Uterus (tissue), 4 donors: ENCODE results near the gene COL4A4. TPM values are rescaled to one million over a fixed set of nuclear protein-coding genes. Genes with fewer than 3 reads are reported as not detected.

Experiments
- DNase-seq, 2 donors: peaks; one replicate each; pipeline ENCODE4 v3.0.0-alpha.2; 2019 to 2020
- H3K27ac ChIP-seq, 2 donors: fragments of 200-600 bp; sonication (generic); 1 replicate in 1 of 2; 2 replicates in 1 of 2; pipeline ENCODE4 v1.5.1; 2016 to 2018
- H3K27me3 ChIP-seq, 2 donors: fragments of 200-600 bp; sonication (generic); one replicate each; pipeline ENCODE4 v1.5.1; 2018 to 2019; ENCODE audit warnings: control low read depth in 1 of 2
- H3K36me3 ChIP-seq, 2 donors: fragments of 200-600 bp; sonication (generic); one replicate each; pipeline ENCODE4 v1.5.1; 2019; ENCODE audit warnings: control low read depth in 1 of 2
- H3K4me1 ChIP-seq, 2 donors: fragments of 200-600 bp; sonication (generic); one replicate each; pipeline ENCODE4 v1.5.1; 2018 to 2019; ENCODE audit warnings: control low read depth in 1 of 2
- H3K4me3 ChIP-seq, 2 donors: fragments of 200-600 bp; sonication (generic); 1 replicate in 1 of 2; 2 replicates in 1 of 2; pipeline ENCODE4 v1.5.1; 2018 to 2019; ENCODE audit warnings: mild to moderate bottlenecking in 1 of 2
- H3K9me3 ChIP-seq, 2 donors: fragments of 200-600 bp; sonication (generic); one replicate each; pipeline ENCODE4 v1.5.1; 2019; ENCODE audit warnings: control low read depth in 1 of 2
- CTCF ChIP-seq, 4 experiments: fragments of 200-600 bp in 2 of 4; fragments of 450-650 bp in 2 of 4; sonication (generic) in 2 of 4; IDR thresholded peaks; one replicate each; pipeline ENCODE4 v1.5.1; 2016 to 2019; ENCODE audit warnings: antibody characterized with exemption in 4 of 4, mild to moderate bottlenecking in 2 of 4, moderate library complexity in 1 of 4
- POLR2A ChIP-seq, 2 donors: fragments of 450-650 bp; IDR thresholded peaks; one replicate each; pipeline ENCODE4 v1.6.1; 2016; ENCODE audit warnings: antibody characterized with exemption in 2 of 2, mild to moderate bottlenecking in 1 of 2, moderate library complexity in 1 of 2
- intact Hi-C: fragments of 100-400 bp; cut with DNase I; formaldehyde crosslinking; loops from one replicate; pipeline ENCODE4 v1.15.1; 2023; ENCODE audit warnings: low total_unique reads
- total RNA-seq, 4 donors: library from RNA; depleted of rRNA in 3 of 4; stranded (reverse); fragments of >200 nt in 3 of 4; gene quantifications; one replicate each; pipeline versions ENCODE4 v1.1.0 to v1.2.4, GENCODE V29; 2014 to 2023
- donor health status: DM: yes; HTN: yes; CAD: no.

COL4A4 gene
- total RNA-seq, 4 donors from 2014 or later: 0.76 to 6.4 (median 3.4) TPM

GRCh38 chr2:227025510-227025909, 138.5 kb downstream of the COL4A4 start:
- Histone ChIP-seq H3K9me3 (no peaks in the 10 kb centered on the region), H3K27me3 (no peaks in the 10 kb centered on the region), H3K4me1 (no peaks in the 10 kb centered on the region), H3K27ac (no peak overlapping the region), H3K4me3 (no peak overlapping the region), H3K36me3 (no peaks in the 10 kb centered on the region)
- intact Hi-C loops: no loop called here
- DNase-seq: no peak
- TF ChIP-seq CTCF (IDR thresholded peaks at IDR 0.05) (no peak), POLR2A (IDR thresholded peaks at IDR 0.05) (no peak)

GRCh38 chr2:227022608-227023007, 141.4 kb downstream of the COL4A4 start:
- TF ChIP-seq POLR2A (IDR thresholded peaks at IDR 0.05): no peak
- TF ChIP-seq CTCF (IDR thresholded peaks at IDR 0.05): no peak
- no peak for DNase-seq

GRCh38 chr2:227020416-227020815, 143.6 kb downstream of the COL4A4 start:
- intact Hi-C loops: no loop called here
- no peaks in the 10 kb centered on the region for H3K4me1 ChIP-seq

More at GRCh38 chr2:227022608-227023007, 141.4 kb downstream of the COL4A4 start:
- Histone ChIP-seq H3K36me3 (no peaks in the 10 kb centered on the region), H3K4me3 (no peak overlapping the region), H3K27ac (no peak overlapping the region), H3K27me3 (no peaks in the 10 kb centered on the region), H3K9me3 (no peaks in the 10 kb centered on the region), H3K4me1 (no peaks in the 10 kb centered on the region)
- intact Hi-C loops: no loop called here

GRCh38 chr2:227016894-227017293, 147.1 kb downstream of the COL4A4 start:
- Histone ChIP-seq H3K9me3 (no peaks in the 10 kb centered on the region), H3K4me3 (no peak overlapping the region), H3K27ac (no peak overlapping the region), H3K27me3 (no peaks in the 10 kb centered on the region), H3K36me3 (no peaks in the 10 kb centered on the region), H3K4me1 (no peaks in the 10 kb centered on the region)
- no peak for DNase-seq
- TF ChIP-seq CTCF (IDR thresholded peaks at IDR 0.05) (no peak), POLR2A (IDR thresholded peaks at IDR 0.05) (no peak)
- intact Hi-C loops: no loop called here

More at GRCh38 chr2:227020416-227020815, 143.6 kb downstream of the COL4A4 start:
- H3K27ac ChIP-seq: no peak overlapping the region
- no peaks in the 10 kb centered on the region for H3K36me3 ChIP-seq
- no peaks in the 10 kb centered on the region for H3K27me3 ChIP-seq
- no peak overlapping the region for H3K4me3 ChIP-seq
- TF ChIP-seq POLR2A (IDR thresholded peaks at IDR 0.05) (no peak), CTCF (IDR thresholded peaks at IDR 0.05) (no peak)
- H3K9me3 ChIP-seq: no peaks in the 10 kb centered on the region
- no peak for DNase-seq

GRCh38 chr2:227013881-227014280, 150.1 kb downstream of the COL4A4 start:
- H3K4me1 ChIP-seq: no peaks in the 10 kb centered on the region
- H3K9me3 ChIP-seq: no peaks in the 10 kb centered on the region
- no peaks in the 10 kb centered on the region for H3K36me3 ChIP-seq
- no peak overlapping the region for H3K27ac ChIP-seq
- intact Hi-C loops: no loop called here
- no peak overlapping the region for H3K4me3 ChIP-seq
- no peak for TF ChIP-seq POLR2A (IDR thresholded peaks at IDR 0.05)
- no peak for TF ChIP-seq CTCF (IDR thresholded peaks at IDR 0.05)
- H3K27me3 ChIP-seq: no peaks in the 10 kb centered on the region
- DNase-seq: no peak
